HL-60 (cell line): ENCODE measurements around the gene MACROD2.

Experiments used
- DNase-seq, 2 experiments: peaks; one replicate each; pipeline ENCODE4 v3.0.0-alpha.2; 2010 to 2020; ENCODE audit warnings: low read depth in 1 of 2, low spot score in 1 of 2
- H3K27ac ChIP-seq: fragments of 250-450 bp; sonication (Bioruptor Pico); replicated peaks from 2 replicates; pipeline ENCODE4 v1.5.1; 2020; ENCODE audit warnings: mild to moderate bottlenecking, moderate library complexity
- H3K27me3 ChIP-seq: fragments of 250-450 bp; sonication (Bioruptor Pico); 2 replicates; pipeline ENCODE4 v1.5.1; 2021; ENCODE audit warnings: mild to moderate bottlenecking, moderate library complexity; ENCODE audit not compliant: insufficient read depth, poor library complexity, severe bottlenecking
- H3K4me3 ChIP-seq: replicated peaks from 2 replicates; pipeline ENCODE4 v1.5.1; 2011; ENCODE audit warnings: mild to moderate bottlenecking, control low read depth, low read length; ENCODE audit not compliant: insufficient read depth
- CTCF ChIP-seq: IDR thresholded peaks from one replicate; pipeline ENCODE4 v1.5.1; 2011; ENCODE audit warnings: low read length, control low read depth, inconsistent platforms; ENCODE audit not compliant: insufficient read depth
- GABPA ChIP-seq: IDR thresholded peaks from 2 replicates; pipeline ENCODE4 v1.6.1; 2012; ENCODE audit warnings: low read depth
- POLR2AphosphoS5 ChIP-seq: IDR thresholded peaks from 2 replicates; pipeline ENCODE4 v1.6.1; 2012; ENCODE audit warnings: low read depth
- REST ChIP-seq: IDR thresholded peaks from 2 replicates; pipeline ENCODE4 v1.6.1; 2012; ENCODE audit warnings: low read depth; ENCODE audit not compliant: insufficient replicate concordance
- SPI1 ChIP-seq: IDR thresholded peaks from 2 replicates; pipeline ENCODE4 v1.6.1; 2012; ENCODE audit warnings: low read depth, mild to moderate bottlenecking, borderline replicate concordance

Gene MACROD2

GRCh38 chr20:14780508-14780907 is 785.2 kb downstream of the MACROD2 start:
- TF ChIP-seq GABPA: no peak
- TF ChIP-seq CTCF: no peak
- H3K4me3 ChIP-seq: no peak overlapping the region
- DNase-seq: no peak
- no peaks in the 10 kb centered on the region for H3K27me3 ChIP-seq
- no peak overlapping the region for H3K27ac ChIP-seq

GRCh38 chr20:14782731-14783130 is 787.4 kb downstream of the MACROD2 start:
- no peak for DNase-seq
- Histone ChIP-seq H3K27ac (no peak overlapping the region), H3K4me3 (no peak overlapping the region), H3K27me3 (no peaks in the 10 kb centered on the region)
- no peak for TF ChIP-seq REST
- TF ChIP-seq SPI1: no peak
- no peak for TF ChIP-seq CTCF
- no peak for TF ChIP-seq POLR2AphosphoS5
- no peak for TF ChIP-seq GABPA

- Histone ChIP-seq H3K27me3 (no peaks in the 10 kb centered on the region), H3K4me3 (no peak overlapping the region), H3K27ac (no peak overlapping the region)
- TF ChIP-seq POLR2AphosphoS5 (no peak), REST (no peak), GABPA (no peak), SPI1 (no peak), CTCF (no peak)
- no peak for DNase-seq
These were observed 788.5 kb downstream of the MACROD2 start for GRCh38 chr20:14783766-14784165.

- H3K4me3 ChIP-seq: no peak overlapping the region
- no peak overlapping the region for H3K27ac ChIP-seq
- no peaks in the 10 kb centered on the region for H3K27me3 ChIP-seq
- TF ChIP-seq GABPA: no peak
- no peak for TF ChIP-seq CTCF
- no peak for TF ChIP-seq REST
- no peak for TF ChIP-seq POLR2AphosphoS5
- TF ChIP-seq SPI1: no peak
- no peak for DNase-seq
These were observed 789.9 kb downstream of the MACROD2 start for GRCh38 chr20:14785065-14785743.
